Skeletal muscle tissue (tissue), 4 donors: ENCODE data around the gene SLC22A23. TPM values are rescaled to one million over a fixed set of nuclear protein-coding genes. Genes with fewer than 3 reads are reported as not detected.

Source experiments
- H3K27ac ChIP-seq: one replicate; pipeline ENCODE4 v1.7.0; 2013; ENCODE audit warnings: mild to moderate bottlenecking, low read depth, low read length, inconsistent platforms
- H3K27me3 ChIP-seq, 3 donors: one replicate each; pipeline ENCODE4 v1.7.0; 2013; ENCODE audit warnings: low read length in 3 of 3; ENCODE audit not compliant: control insufficient read depth in 3 of 3, insufficient read depth in 3 of 3
- H3K36me3 ChIP-seq, 3 donors: one replicate each; pipeline ENCODE4 v1.7.0; 2013; ENCODE audit warnings: low read length in 3 of 3; ENCODE audit not compliant: control insufficient read depth in 3 of 3, insufficient read depth in 3 of 3
- H3K4me1 ChIP-seq, 3 donors: one replicate each; pipeline ENCODE4 v1.7.0; 2013; ENCODE audit warnings: low read length in 3 of 3, mild to moderate bottlenecking in 3 of 3; ENCODE audit not compliant: control insufficient read depth in 3 of 3, insufficient read depth in 3 of 3
- H3K4me3 ChIP-seq, 3 donors: one replicate each; pipeline ENCODE4 v1.7.0; 2013; ENCODE audit warnings: low read length in 3 of 3
- H3K9ac ChIP-seq, 3 donors: one replicate each; pipeline ENCODE4 v1.7.0; 2013; ENCODE audit warnings: low read length in 3 of 3, mild to moderate bottlenecking in 3 of 3, moderate library complexity in 2 of 3, low read depth in 1 of 3
- H3K9me3 ChIP-seq, 3 donors: one replicate each; pipeline ENCODE4 v1.7.0; 2013; ENCODE audit warnings: low read length in 3 of 3; ENCODE audit not compliant: control insufficient read depth in 3 of 3
- total RNA-seq: library from RNA; depleted of rRNA; stranded (reverse); fragments of >200 nt; gene quantifications from one replicate; pipeline ENCODE4 v1.2.3, GENCODE V29; 2014
- donor health status: Osteomylitis.

Gene SLC22A23
- total RNA-seq, 1 donor from 2014 or later = 2.6 TPM

DNA sequence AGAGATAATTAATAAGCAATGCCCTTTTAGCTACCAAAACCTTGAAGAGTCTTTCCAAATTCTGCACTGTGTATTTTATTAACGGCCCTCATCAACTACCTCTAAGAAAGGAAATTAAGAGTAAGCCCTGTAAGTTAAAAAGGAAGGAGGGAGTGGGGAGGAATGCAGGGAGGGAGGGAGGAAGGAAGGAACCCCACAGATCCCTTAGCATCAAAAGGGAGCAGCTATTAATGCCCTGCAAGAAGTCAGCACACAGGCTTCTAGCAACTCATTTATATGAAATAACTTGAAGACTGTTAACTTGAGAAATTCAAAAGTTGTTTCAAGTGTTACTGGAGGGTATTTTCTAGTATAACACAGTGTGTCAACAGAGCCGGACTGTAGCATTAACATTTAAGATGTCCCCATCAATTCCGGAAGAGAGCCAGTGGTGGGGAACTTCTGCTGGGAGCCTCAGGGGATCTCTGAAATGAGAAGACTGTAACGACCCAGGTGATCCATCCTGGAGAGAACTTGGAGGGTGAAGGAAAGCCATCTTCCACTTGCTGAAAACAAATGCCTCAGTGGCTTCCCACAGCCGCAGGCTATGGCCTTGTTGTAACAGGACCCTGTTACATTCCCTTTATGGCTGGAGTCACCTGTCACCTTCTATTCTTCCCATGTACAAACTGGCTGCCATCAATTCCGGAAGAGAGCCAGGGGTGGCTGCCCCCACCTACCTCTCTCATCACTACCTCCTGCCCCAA, 33.2 kb downstream of the SLC22A23 start:
- H3K9ac ChIP-seq = no peak overlapping the region
- H3K36me3 ChIP-seq = no peaks in the 10 kb centered on the region
- H3K4me3 ChIP-seq = no peak overlapping the region
- H3K4me1 ChIP-seq = peaks cover 18 to 31% (median 23%) of the 10 kb centered on the region in 3 donors
- no peaks in the 10 kb centered on the region for H3K27me3 ChIP-seq
- H3K9me3 ChIP-seq = no peaks in the 10 kb centered on the region
- H3K27ac ChIP-seq = no peak overlapping the region

DNA sequence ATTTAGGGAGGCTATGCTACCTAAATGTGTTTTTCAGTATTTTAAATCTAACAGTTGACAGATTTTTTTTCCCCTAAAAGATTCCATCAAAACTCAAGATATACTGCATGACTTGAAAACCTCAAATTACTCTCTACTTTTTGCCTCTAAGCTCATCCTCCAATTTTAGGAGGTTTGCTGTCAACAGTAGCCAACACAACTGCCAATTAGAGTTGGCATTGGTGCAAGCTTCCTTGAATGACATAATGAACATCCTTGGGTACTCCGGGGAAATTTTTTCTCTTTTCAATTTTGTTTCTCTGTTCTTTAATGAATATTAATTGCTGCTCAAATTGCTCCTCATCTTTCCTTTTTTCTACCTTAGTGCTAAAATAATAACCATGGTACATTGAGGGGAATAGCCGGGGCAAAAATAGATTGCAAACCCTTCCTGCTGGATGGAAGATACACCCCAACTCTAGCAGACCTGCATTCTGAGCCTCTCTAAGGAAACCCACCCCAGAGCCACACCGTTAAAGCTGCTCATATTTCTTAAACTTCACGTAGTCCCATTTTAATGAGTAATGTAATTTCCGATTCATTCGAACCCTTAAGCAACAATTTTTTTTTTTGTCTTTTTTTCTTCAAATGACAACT, 34.3 kb downstream of the SLC22A23 start:
- Histone ChIP-seq H3K9me3 (no peaks in the 10 kb centered on the region), H3K27me3 (no peaks in the 10 kb centered on the region), H3K4me1 (peaks cover 11 to 21% (median 19%) of the 10 kb centered on the region in 3 donors), H3K4me3 (no peak overlapping the region), H3K36me3 (no peaks in the 10 kb centered on the region), H3K9ac (no peak overlapping the region), H3K27ac (no peak overlapping the region)

DNA sequence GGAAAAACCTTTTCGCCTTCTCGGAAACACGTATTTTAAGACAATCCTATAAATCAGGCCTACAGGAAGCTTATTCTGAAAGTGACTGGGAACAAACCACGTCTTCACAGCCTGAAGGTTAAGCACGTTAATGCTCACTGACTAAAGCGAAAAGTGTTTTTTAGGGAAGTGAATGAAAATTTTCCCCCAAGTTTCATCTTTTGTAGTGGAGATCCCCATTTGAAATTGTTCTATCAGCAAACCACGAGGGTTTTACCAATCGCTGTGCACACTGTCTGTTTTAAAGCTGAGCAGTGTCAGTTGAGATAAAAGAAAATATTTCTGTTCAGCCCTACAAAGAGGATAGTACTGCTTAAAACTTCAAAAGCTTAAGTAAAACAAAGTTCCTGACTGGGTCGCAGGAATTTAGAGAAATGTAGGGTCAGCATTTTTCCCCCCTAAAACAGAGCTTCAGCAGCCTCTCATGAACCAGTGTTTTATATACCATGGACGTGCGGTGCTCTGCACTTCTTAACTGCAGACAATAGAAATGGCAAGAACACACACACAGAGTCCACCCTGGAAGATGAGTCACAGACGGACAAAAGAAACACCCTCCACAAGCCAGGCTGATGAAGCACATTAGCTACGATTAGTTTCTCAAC, 34.9 kb downstream of the SLC22A23 start:
- H3K9me3 ChIP-seq = no peaks in the 10 kb centered on the region
- no peak overlapping the region for H3K9ac ChIP-seq
- no peak overlapping the region for H3K27ac ChIP-seq

DNA sequence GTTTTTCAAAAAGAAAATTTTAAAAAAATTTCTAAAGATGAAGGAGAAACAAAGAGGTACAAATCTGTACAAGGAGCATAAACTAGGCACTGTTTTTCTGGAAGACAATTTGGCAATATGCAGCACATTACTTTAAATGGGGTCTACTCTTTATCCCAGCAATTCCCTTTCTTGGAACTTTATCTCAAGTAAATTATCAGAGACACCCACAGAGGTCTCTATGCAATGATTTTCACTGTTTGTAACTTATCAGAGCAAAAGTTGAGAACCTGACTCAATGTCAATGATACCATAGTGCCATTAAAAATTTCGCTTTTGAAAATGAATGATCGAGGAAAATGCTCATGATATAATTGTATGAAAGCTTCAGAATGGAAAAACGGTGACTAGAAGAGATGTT, 35.7 kb downstream of the SLC22A23 start:
- Histone ChIP-seq H3K36me3 (no peaks in the 10 kb centered on the region), H3K4me1 (peaks cover 7 to 17% (median 16%) of the 10 kb centered on the region in 3 donors), H3K9me3 (no peaks in the 10 kb centered on the region), H3K27ac (no peak overlapping the region), H3K27me3 (no peaks in the 10 kb centered on the region), H3K9ac (no peak overlapping the region), H3K4me3 (no peak overlapping the region)

More for the DNA sequence above, 34.9 kb downstream of the SLC22A23 start:
- H3K27me3 ChIP-seq = no peaks in the 10 kb centered on the region
- H3K4me3 ChIP-seq = no peak overlapping the region
- no peaks in the 10 kb centered on the region for H3K36me3 ChIP-seq
- peaks cover 7 to 20% (median 17%) of the 10 kb centered on the region in 3 donors for H3K4me1 ChIP-seq

GRCh38 chr6:3419624-3420272, 37.1 kb downstream of the SLC22A23 start:
- H3K4me1 ChIP-seq = peaks cover 18 to 30% (median 28%) of the 10 kb centered on the region in 3 donors
- no peaks in the 10 kb centered on the region for H3K36me3 ChIP-seq
- H3K27me3 ChIP-seq = no peaks in the 10 kb centered on the region
- no peak overlapping the region for H3K9ac ChIP-seq
- H3K9me3 ChIP-seq = no peaks in the 10 kb centered on the region
- H3K27ac ChIP-seq = no peak overlapping the region
- H3K4me3 ChIP-seq = no peak overlapping the region

DNA sequence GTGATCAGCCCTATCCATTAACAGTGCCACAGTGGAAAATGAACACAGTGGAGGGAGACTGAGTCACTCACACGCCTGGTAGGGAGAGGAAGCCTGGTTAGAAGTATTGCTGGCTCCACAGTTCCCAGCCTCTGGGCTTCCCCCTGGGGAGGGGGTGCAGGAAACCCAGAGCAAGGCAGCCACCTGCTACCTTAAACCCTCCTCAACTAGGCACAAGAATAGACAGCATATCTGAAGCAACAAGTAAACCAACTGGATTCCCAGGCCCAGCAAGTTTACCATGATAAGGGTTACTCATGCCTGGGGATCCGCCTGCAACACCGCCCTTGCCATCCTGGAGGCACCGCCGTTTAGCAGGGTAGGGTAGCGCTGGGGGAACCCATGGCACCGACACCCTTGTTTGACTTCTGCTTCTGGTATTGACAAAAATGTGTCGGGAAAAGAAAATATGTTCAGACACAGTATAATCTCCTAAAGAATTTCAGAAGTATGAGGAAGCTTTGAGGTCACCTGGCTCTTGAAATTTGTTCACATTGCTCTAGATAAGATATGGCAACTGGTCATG, 38.3 kb downstream of the SLC22A23 start:
- Histone ChIP-seq H3K4me3 (no peak overlapping the region), H3K27ac (no peak overlapping the region), H3K27me3 (no peaks in the 10 kb centered on the region), H3K4me1 (peaks cover 19 to 32% (median 23%) of the 10 kb centered on the region in 3 donors), H3K9ac (no peak overlapping the region), H3K9me3 (no peaks in the 10 kb centered on the region), H3K36me3 (no peaks in the 10 kb centered on the region)

- Histone ChIP-seq H3K27me3 (no peaks in the 10 kb centered on the region), H3K4me3 (no peak overlapping the region), H3K27ac (no peak overlapping the region), H3K4me1 (peaks cover 19 to 32% (median 23%) of the 10 kb centered on the region in 3 donors), H3K9me3 (no peaks in the 10 kb centered on the region), H3K9ac (no peak overlapping the region), H3K36me3 (no peaks in the 10 kb centered on the region)
Observed at GRCh38 chr6:3417473-3417872, 39.4 kb downstream of the SLC22A23 start.

- Histone ChIP-seq H3K4me3 (no peak overlapping the region), H3K27me3 (no peaks in the 10 kb centered on the region), H3K36me3 (no peaks in the 10 kb centered on the region), H3K27ac (no peak overlapping the region), H3K4me1 (peaks cover 15 to 28% (median 22%) of the 10 kb centered on the region in 3 donors), H3K9ac (no peak overlapping the region), H3K9me3 (no peaks in the 10 kb centered on the region)
Observed at GRCh38 chr6:3415490-3415889, 41.4 kb downstream of the SLC22A23 start.

DNA sequence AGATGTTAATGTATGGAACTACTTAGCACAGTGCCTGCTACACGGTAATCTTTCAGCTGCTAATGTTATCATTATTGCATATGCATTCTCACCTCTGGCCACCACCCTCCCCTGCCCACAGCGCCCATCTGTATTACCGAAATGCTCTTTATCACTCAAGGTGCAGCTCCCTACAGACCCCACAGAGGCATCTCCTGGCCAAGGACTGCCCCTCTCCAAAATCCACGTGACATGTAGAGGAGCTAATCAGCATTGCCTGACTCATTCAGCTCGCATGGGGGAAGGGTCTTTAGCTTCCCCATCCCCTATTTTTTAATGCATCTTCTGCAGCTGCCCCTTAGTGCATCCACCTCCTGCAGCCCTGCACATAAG, 41.8 kb downstream of the SLC22A23 start:
- Histone ChIP-seq H3K27ac (no peak overlapping the region), H3K4me1 (peaks cover 15 to 28% (median 22%) of the 10 kb centered on the region in 3 donors), H3K4me3 (no peak overlapping the region), H3K9ac (no peak overlapping the region), H3K9me3 (no peaks in the 10 kb centered on the region), H3K36me3 (no peaks in the 10 kb centered on the region), H3K27me3 (no peaks in the 10 kb centered on the region)
